Stimulated activated naive B cell treated with anti-CD40 and anti-IgM and Interleukin-4, amounts not matched to agents 10 μg/mL and 1 μg/mL and 100 μg/mL, for 72 hours (primary cell): ENCODE results near the gene VLDLR.

Source experiments
- ATAC-seq, 2 donors: fragments of 150-1000 bp; cut with Tn5 transposase; replicated peaks; 2 replicates each; pipeline ENCODE4 v1.10.0; 2021; ENCODE audit warnings: moderate library complexity in 1 of 2
- DNase-seq: peaks from one replicate; pipeline ENCODE4 v3.0.0; 2021
- H3K27ac Mint-ChIP-seq: one replicate; pipeline ENCODE4 v1.8.0; 2022; ENCODE audit warnings: mild to moderate bottlenecking, mixed read lengths
- H3K27me3 Mint-ChIP-seq, 2 donors: one replicate each; pipeline ENCODE4 v1.8.0; 2022; ENCODE audit warnings: mixed read lengths in 2 of 2
- H3K36me3 Mint-ChIP-seq, 2 donors: one replicate each; pipeline ENCODE4 v1.8.0; 2022; ENCODE audit warnings: mixed read lengths in 2 of 2, mild to moderate bottlenecking in 1 of 2
- H3K4me1 Mint-ChIP-seq, 2 donors: one replicate each; pipeline ENCODE4 v1.8.0; 2022; ENCODE audit warnings: mixed read lengths in 2 of 2, mild to moderate bottlenecking in 1 of 2
- H3K4me3 Mint-ChIP-seq, 2 donors: one replicate each; pipeline ENCODE4 v1.8.0; 2022; ENCODE audit warnings: mild to moderate bottlenecking in 2 of 2, mixed read lengths in 2 of 2, moderate library complexity in 1 of 2
- H3K9me3 Mint-ChIP-seq, 2 donors: one replicate each; pipeline ENCODE4 v1.8.0; 2022; ENCODE audit warnings: mixed read lengths in 2 of 2, mild to moderate bottlenecking in 1 of 2

The VLDLR gene

GRCh38 chr9:2663461-2664173 is 42.0 kb downstream of the VLDLR start:
- Mint-ChIP-seq H3K36me3 (peaks cover 32 to 52% of the 10 kb centered on the region in 2 donors), H3K4me3 (no peak overlapping the region), H3K9me3 (peaks cover 6 to 12% of the 10 kb centered on the region in 2 donors), H3K27me3 (peaks cover 19 to 28% of the 10 kb centered on the region in 2 donors), H3K4me1 (peaks cover 0 to 2% of the 10 kb centered on the region in 2 donors), H3K27ac (no peak overlapping the region)
- DNase-seq (no peak), ATAC-seq (no peak)

GRCh38 chr9:2664174-2665065 is 42.8 kb downstream of the VLDLR start:
- H3K27me3 Mint-ChIP-seq = peaks cover 15 to 20% of the 10 kb centered on the region in 2 donors
- DNase-seq (no peak), ATAC-seq (no peak)
- peaks cover 32 to 48% of the 10 kb centered on the region in 2 donors for H3K36me3 Mint-ChIP-seq
- no peak overlapping the region for H3K27ac Mint-ChIP-seq
- H3K4me3 Mint-ChIP-seq = no peak overlapping the region
- H3K9me3 Mint-ChIP-seq = peaks cover 6 to 12% of the 10 kb centered on the region in 2 donors
- peaks cover 0 to 2% of the 10 kb centered on the region in 2 donors for H3K4me1 Mint-ChIP-seq

GRCh38 chr9:2666569-2666968 is 45.0 kb downstream of the VLDLR start:
- H3K4me3 Mint-ChIP-seq = no peak overlapping the region
- DNase-seq = no peak
- H3K9me3 Mint-ChIP-seq = peaks cover 6 to 12% of the 10 kb centered on the region in 2 donors
- peaks cover 27 to 38% of the 10 kb centered on the region in 2 donors for H3K36me3 Mint-ChIP-seq
- ATAC-seq = no peak
- no peak overlapping the region for H3K27ac Mint-ChIP-seq
- H3K27me3 Mint-ChIP-seq = peaks cover 9 to 13% of the 10 kb centered on the region in 2 donors
- peaks cover 0 to 2% of the 10 kb centered on the region in 2 donors for H3K4me1 Mint-ChIP-seq

- H3K36me3 Mint-ChIP-seq = peaks cover 0 to 5% of the 10 kb centered on the region in 2 donors
- no peak overlapping the region for H3K4me3 Mint-ChIP-seq
- no peaks in the 10 kb centered on the region for H3K4me1 Mint-ChIP-seq
- H3K27ac Mint-ChIP-seq = no peak overlapping the region
- no peaks in the 10 kb centered on the region for H3K27me3 Mint-ChIP-seq
- no peak for DNase-seq
- H3K9me3 Mint-ChIP-seq = no peaks in the 10 kb centered on the region
- ATAC-seq = no peak
Measured at GRCh38 chr9:2673161-2673560, 51.6 kb downstream of the VLDLR start.

- Mint-ChIP-seq H3K27me3 (no peaks in the 10 kb centered on the region), H3K4me1 (no peaks in the 10 kb centered on the region), H3K9me3 (no peaks in the 10 kb centered on the region), H3K4me3 (no peak overlapping the region), H3K36me3 (peaks cover 0 to 3% of the 10 kb centered on the region in 2 donors), H3K27ac (no peak overlapping the region)
- ATAC-seq (no peak), DNase-seq (no peak)
Measured at GRCh38 chr9:2674141-2674824, 52.7 kb downstream of the VLDLR start.

- no peak overlapping the region for H3K4me3 Mint-ChIP-seq
- H3K36me3 Mint-ChIP-seq = peaks cover 0 to 3% of the 10 kb centered on the region in 2 donors
- ATAC-seq (no peak), DNase-seq (no peak)
- no peak overlapping the region for H3K27ac Mint-ChIP-seq
- no peaks in the 10 kb centered on the region for H3K4me1 Mint-ChIP-seq
- no peaks in the 10 kb centered on the region for H3K27me3 Mint-ChIP-seq
- no peaks in the 10 kb centered on the region for H3K9me3 Mint-ChIP-seq
Measured at GRCh38 chr9:2675834-2676233, 54.2 kb downstream of the VLDLR start.

GRCh38 chr9:2676466-2676865 is 54.9 kb downstream of the VLDLR start:
- no peaks in the 10 kb centered on the region for H3K27me3 Mint-ChIP-seq
- no peaks in the 10 kb centered on the region for H3K9me3 Mint-ChIP-seq
- no peak overlapping the region for H3K4me3 Mint-ChIP-seq
- H3K4me1 Mint-ChIP-seq = no peaks in the 10 kb centered on the region
- H3K27ac Mint-ChIP-seq = no peak overlapping the region
- no peak for DNase-seq
- H3K36me3 Mint-ChIP-seq = peaks cover 0 to 3% of the 10 kb centered on the region in 2 donors
- ATAC-seq = no peak

GRCh38 chr9:2677915-2678889 is 56.6 kb downstream of the VLDLR start:
- DNase-seq = no peak
- Mint-ChIP-seq H3K27ac (no peak overlapping the region), H3K9me3 (no peaks in the 10 kb centered on the region), H3K36me3 (no peaks in the 10 kb centered on the region), H3K27me3 (no peaks in the 10 kb centered on the region), H3K4me3 (no peak overlapping the region), H3K4me1 (no peaks in the 10 kb centered on the region)
- ATAC-seq = no peak

GRCh38 chr9:2679011-2679410 is 57.4 kb downstream of the VLDLR start:
- H3K9me3 Mint-ChIP-seq = no peaks in the 10 kb centered on the region

GRCh38 chr9:2681981-2682380 is 60.4 kb downstream of the VLDLR start:
- ATAC-seq = no peak
- Mint-ChIP-seq H3K36me3 (no peaks in the 10 kb centered on the region), H3K9me3 (no peaks in the 10 kb centered on the region), H3K27ac (no peak overlapping the region), H3K27me3 (no peaks in the 10 kb centered on the region), H3K4me3 (no peak overlapping the region), H3K4me1 (no peaks in the 10 kb centered on the region)
- DNase-seq = no peak

More at GRCh38 chr9:2679011-2679410, 57.4 kb downstream of the VLDLR start:
- no peak overlapping the region for H3K4me3 Mint-ChIP-seq
- H3K27me3 Mint-ChIP-seq = no peaks in the 10 kb centered on the region
- H3K27ac Mint-ChIP-seq = no peak overlapping the region
- H3K36me3 Mint-ChIP-seq = no peaks in the 10 kb centered on the region
- no peak for ATAC-seq
- no peaks in the 10 kb centered on the region for H3K4me1 Mint-ChIP-seq
- no peak for DNase-seq

GRCh38 chr9:2686911-2687310 is 65.3 kb downstream of the VLDLR start:
- no peaks in the 10 kb centered on the region for H3K4me1 Mint-ChIP-seq
- no peak overlapping the region for H3K27ac Mint-ChIP-seq
- H3K4me3 Mint-ChIP-seq = no peak overlapping the region
- no peaks in the 10 kb centered on the region for H3K9me3 Mint-ChIP-seq
- H3K27me3 Mint-ChIP-seq = no peaks in the 10 kb centered on the region
- ATAC-seq = no peak
- peaks cover 5 to 8% of the 10 kb centered on the region in 2 donors for H3K36me3 Mint-ChIP-seq
- no peak for DNase-seq

GRCh38 chr9:2688636-2689035 is 67.0 kb downstream of the VLDLR start:
- DNase-seq (no peak), ATAC-seq (no peak)
- H3K36me3 Mint-ChIP-seq = peaks cover 5 to 17% of the 10 kb centered on the region in 2 donors
- H3K9me3 Mint-ChIP-seq = no peaks in the 10 kb centered on the region
- no peaks in the 10 kb centered on the region for H3K27me3 Mint-ChIP-seq
- no peak overlapping the region for H3K27ac Mint-ChIP-seq
- H3K4me3 Mint-ChIP-seq = no peak overlapping the region
- no peaks in the 10 kb centered on the region for H3K4me1 Mint-ChIP-seq

GRCh38 chr9:2691212-2691611 is 69.6 kb downstream of the VLDLR start:
- DNase-seq = no peak
- no peak for ATAC-seq
- Mint-ChIP-seq H3K27me3 (no peaks in the 10 kb centered on the region), H3K27ac (no peak overlapping the region), H3K4me3 (no peak overlapping the region), H3K4me1 (no peaks in the 10 kb centered on the region), H3K9me3 (no peaks in the 10 kb centered on the region), H3K36me3 (peaks cover 11 to 22% of the 10 kb centered on the region in 2 donors)
